DMS79 treated with DMSO at 0.1 percent for 48 hours (cell line): ENCODE data around the gene DEPDC7.
"Not testable (repeated sequence)": the region's sequence is repeated elsewhere in the genome, so short reads cannot be mapped to it uniquely, and the experiment has no call there.

Source experiments
- DNase-seq: peaks from one replicate; lab custom pipeline; 2025; lab: John Stamatoyannopoulos, UW

DEPDC7 gene

DNA sequence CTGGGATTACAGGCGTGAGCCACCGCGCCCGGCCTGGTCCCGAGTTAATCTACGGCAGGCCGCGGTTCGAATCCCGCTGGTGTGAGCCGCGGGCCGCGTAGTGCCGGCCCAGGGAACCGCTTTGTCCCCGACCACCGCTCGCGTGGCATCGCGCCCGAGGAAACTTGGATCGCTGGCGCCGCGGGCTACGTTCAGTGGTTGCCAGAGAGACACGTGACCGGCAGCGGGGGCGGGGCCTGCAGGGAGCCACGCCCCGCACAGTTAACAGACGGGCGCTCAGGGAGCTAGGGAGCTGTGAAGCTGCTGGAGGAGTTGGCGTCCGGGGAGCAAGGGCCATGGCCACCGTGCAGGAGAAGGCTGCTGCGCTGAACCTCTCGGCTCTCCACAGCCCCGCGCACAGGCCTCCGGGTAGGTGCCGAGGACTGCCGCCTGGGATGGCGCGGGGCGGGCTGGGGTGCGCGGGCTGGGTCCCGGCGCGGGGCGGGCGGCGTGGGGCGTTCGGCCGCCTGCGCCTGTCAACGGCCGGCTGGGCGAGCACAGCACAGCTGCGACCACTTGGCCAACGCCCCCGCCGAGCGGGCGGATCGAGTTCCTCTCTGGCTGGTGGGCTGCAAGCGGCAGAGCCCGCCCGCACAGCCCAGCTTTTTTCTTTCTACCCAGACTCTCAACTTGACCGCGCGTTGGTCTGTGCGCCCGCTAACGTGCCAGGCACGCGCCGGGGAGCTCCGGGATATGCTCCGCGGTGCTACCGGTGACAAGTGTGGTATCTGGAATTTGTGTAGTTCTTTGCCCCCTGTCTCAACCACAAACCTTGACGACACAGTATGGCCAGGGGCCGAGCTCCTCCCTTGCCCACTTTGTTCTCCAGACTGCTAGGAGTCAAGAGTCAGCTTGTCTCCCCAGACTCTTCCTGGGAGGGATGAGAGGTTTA is at the start of gene DEPDC7:
DEPDC7 (plus strand) TSS at position 258 of the 931 bp plus-strand sequence; CDS start at position 336, 78 bp downstream.
- peak; percentile 93 for DNase-seq

- no peak for DNase-seq
Measured at GRCh38 chr11:32968541-32968940, 47.1 kb upstream of the DEPDC7 start.

DNA sequence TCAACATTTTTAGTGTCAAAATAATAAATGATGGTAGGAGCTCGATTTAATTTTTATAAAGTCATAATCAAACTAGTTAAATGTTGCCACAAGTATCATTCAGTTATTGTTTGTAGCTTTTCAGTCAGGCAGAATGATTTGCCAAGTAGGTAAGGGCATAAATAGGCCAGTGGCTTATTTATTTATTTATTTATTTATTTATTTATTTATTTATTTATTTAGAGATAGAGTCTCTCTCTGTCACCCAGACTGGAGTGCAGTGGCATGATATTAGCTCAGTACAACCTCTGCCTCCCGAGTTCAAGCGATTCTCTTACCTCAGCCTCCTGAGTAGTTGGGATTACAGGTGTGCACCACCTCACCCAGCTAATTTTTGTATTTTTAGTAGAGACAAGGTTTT is 43.4 kb upstream of the DEPDC7 start:
- not testable (repeated sequence) for DNase-seq

DNA sequence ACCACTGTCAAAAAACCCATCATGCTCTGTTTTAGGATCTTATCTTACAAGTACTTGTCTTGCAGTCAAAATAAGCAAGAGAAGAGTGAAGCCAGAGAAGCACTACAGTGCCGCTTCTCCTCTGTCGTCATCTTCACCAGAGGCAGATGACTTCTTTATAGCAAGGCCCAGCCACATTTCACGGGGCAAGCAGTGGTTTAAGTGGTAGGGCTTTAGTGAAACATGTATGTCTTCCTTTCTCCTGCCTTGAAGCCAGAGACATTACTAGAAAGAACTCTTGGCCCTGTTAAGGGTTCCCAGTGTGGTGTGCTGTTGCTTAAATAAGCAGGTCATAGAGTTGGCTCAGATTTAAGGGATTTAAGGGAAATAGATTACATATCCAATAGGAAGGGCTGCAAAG is 42.9 kb upstream of the DEPDC7 start:
- DNase-seq = no peak

- DNase-seq = no peak
Measured at GRCh38 chr11:32982626-32983025, 33.1 kb upstream of the DEPDC7 start.

- DNase-seq = no peak
Measured at GRCh38 chr11:32983506-32983905, 32.2 kb upstream of the DEPDC7 start.

- no peak for DNase-seq
Measured at GRCh38 chr11:32985600-32985999, 30.1 kb upstream of the DEPDC7 start.

GRCh38 chr11:32987851-32988250 is 27.8 kb upstream of the DEPDC7 start:
- no peak for DNase-seq

DNA sequence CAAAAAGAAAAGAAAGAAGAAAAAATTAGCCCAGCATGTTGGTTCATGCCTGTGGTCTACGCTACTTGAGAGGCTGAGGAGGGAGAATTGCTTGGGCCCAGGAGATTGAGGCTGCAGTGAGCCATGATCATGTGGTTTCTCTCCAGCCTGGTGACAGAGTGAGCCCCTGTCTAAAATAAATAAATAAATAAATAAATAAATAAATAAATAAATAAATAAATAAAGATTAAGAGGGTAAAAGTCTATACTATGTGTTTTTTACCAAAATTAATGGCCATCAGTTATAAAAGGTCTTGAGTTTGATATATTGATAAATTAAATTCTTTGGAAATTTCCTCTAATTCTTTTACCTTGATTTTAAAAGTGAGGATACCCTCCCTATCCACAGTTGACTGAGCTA is 25.2 kb upstream of the DEPDC7 start:
- DNase-seq = no peak

- no peak for DNase-seq
Measured at GRCh38 chr11:32991427-32991826, 24.3 kb upstream of the DEPDC7 start.

GRCh38 chr11:32991898-32992297 is 23.8 kb upstream of the DEPDC7 start:
- no peak for DNase-seq

GRCh38 chr11:33000181-33000580 is 15.5 kb upstream of the DEPDC7 start:
- no peak for DNase-seq

- no peak for DNase-seq
Measured at GRCh38 chr11:33001281-33001680, 14.4 kb upstream of the DEPDC7 start.

GRCh38 chr11:33001751-33002542 is 13.7 kb upstream of the DEPDC7 start:
- no peak for DNase-seq

GRCh38 chr11:33005175-33005574 is 10.5 kb upstream of the DEPDC7 start:
- no peak for DNase-seq

DNA sequence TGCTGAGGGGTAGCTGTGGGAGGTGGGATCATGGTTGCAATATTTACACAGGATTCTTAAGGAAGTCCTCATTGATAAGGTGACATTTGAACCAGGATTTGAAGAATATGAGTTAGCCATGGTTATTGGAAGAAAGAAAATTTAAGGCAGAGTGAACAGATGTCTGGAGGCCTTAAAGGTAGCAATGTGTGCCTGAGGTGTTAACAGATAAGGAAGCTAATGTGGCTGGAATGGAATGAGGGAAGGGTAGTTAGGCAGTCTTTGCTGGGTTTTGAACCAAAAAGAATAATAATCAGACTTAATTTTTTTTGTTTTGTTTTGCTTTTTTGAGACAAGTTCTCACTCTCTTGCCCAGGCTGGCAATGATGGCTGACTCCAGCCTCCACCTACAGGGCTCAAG is 9.7 kb upstream of the DEPDC7 start:
- DNase-seq = no peak

- no peak for DNase-seq
Measured at GRCh38 chr11:33013755-33014154, 1.9 kb upstream of the DEPDC7 start.

- DNase-seq = no peak
Measured at GRCh38 chr11:33016654-33017053, 976 bp downstream of the DEPDC7 start.

DNA sequence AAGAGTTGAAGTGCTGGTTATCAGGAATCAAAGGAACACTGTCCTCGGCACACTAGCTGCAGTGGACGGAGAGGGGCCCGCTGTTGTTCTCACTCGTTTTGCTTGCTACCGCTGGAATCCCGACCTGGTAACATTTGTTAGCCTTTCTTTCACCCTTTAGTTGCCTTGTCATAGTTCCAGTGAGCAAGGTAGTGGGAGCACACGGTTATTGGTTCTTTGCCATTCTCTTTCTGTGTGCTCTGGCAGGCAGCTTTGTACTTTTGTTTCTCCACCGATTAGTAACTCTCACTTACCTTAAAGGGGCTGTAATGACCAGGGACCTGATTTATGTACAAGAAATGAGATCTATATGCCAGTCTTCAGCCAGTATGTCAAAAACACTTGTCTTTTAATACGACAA is 1.8 kb downstream of the DEPDC7 start:
- DNase-seq = no peak

GRCh38 chr11:33017965-33018364 is 2.3 kb downstream of the DEPDC7 start:
- DNase-seq = no peak

DNA sequence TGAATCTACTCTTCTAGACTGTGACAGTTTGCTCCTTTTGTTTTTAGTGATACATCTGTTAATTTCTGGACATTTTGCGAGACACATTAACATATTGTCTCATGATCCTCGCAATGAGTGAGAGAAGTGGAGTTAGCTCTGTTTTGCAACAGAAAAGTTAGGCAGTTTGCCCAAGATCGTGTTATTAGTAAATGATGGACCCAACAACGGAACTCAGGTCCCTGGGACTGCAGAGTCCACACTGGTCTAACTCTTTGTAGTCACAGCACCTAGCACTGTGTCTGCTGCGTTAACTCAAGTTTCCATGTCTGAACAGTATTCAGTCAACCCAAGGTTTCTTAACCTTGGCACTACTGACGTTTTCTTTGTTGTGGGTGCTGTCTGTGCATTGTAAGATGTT is 3.2 kb downstream of the DEPDC7 start:
- DNase-seq = no peak

DNA sequence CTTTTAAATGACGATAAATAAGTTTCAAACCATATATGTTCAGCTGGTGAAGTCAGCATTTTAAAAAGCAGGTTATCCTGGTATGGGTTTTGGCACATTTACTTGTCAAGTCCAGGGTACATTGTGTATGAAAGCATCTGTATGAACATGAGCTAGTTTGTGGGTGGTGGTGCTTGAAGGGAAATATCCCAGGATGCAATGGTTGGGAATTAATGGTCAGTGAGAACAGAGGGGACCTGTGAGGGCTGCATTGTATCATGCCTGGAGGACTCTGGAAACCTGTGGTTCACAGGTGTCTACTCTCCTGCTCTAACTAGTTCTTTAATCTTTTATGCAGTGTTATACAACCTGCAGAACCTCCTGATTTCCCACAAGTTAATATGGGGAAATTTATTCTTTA is 5.8 kb downstream of the DEPDC7 start:
- no peak for DNase-seq

GRCh38 chr11:33021937-33022336 is 6.3 kb downstream of the DEPDC7 start:
- DNase-seq = no peak
